Kidney (tissue), 14 donors: ENCODE data around the gene CCDC70. TPM values are rescaled to one million over a fixed set of nuclear protein-coding genes. Genes with fewer than 3 reads are reported as not detected.

Experiments used
- DNase-seq, 5 donors: peaks; one replicate each; pipeline ENCODE4 v3.0.0-alpha.2; 2013 to 2020
- FAIRE-seq: peaks from 2 replicates; lab custom pipeline; 2012; peaks lifted over from hg19 to GRCh38; lab: Jason Lieb, UNC
- H3K27ac ChIP-seq, 2 donors: one replicate each; pipeline ENCODE4 v1.7.0; 2013; ENCODE audit warnings: low read depth in 2 of 2, low read length in 2 of 2, inconsistent platforms in 1 of 2
- H3K27me3 ChIP-seq: one replicate; pipeline ENCODE4 v1.7.1; 2013; ENCODE audit warnings: low read length, inconsistent platforms; ENCODE audit not compliant: control insufficient read depth, insufficient read depth
- H3K36me3 ChIP-seq, 3 donors: one replicate each; pipeline versions ENCODE4 v1.7.0 to v1.7.1; 2013; ENCODE audit warnings: low read length in 3 of 3, control low read depth in 1 of 3, inconsistent platforms in 1 of 3; ENCODE audit not compliant: insufficient read depth in 3 of 3, control insufficient read depth in 2 of 3
- H3K4me1 ChIP-seq, 3 donors: one replicate each; pipeline versions ENCODE4 v1.7.0 to v1.7.1; 2013; ENCODE audit warnings: low read length in 3 of 3, inconsistent platforms in 1 of 3, low read depth in 1 of 3; ENCODE audit not compliant: control insufficient read depth in 2 of 3, insufficient read depth in 2 of 3
- H3K4me3 ChIP-seq, 3 donors: one replicate each; pipeline versions ENCODE4 v1.7.0 to v1.8.1; 2013; ENCODE audit warnings: low read length in 3 of 3, control low read depth in 1 of 3, inconsistent platforms in 1 of 3
- H3K9ac ChIP-seq, 3 donors: one replicate each; pipeline versions ENCODE4 v1.7.0 to v1.7.1; 2013; ENCODE audit warnings: low read length in 3 of 3, control low read depth in 1 of 3, inconsistent platforms in 1 of 3
- H3K9me3 ChIP-seq, 3 donors: one replicate each; pipeline versions ENCODE4 v1.7.0 to v1.7.1; 2013; ENCODE audit warnings: low read length in 3 of 3, control low read depth in 1 of 3, inconsistent platforms in 1 of 3; ENCODE audit not compliant: control insufficient read depth in 2 of 3, insufficient read depth in 1 of 3
- CTCF ChIP-seq: IDR thresholded peaks from 3 replicates; pipeline ENCODE4 v1.5.1; 2012; ENCODE audit warnings: mild to moderate bottlenecking, moderate library complexity, borderline replicate concordance; ENCODE audit not compliant: insufficient read depth; ENCODE audit errors: extremely low read depth
- intact Hi-C: fragments of 100-400 bp; cut with DNase I; formaldehyde crosslinking; loops from one replicate; pipeline ENCODE4 v1.11.1; 2022
- polyA plus RNA-seq: library from polyadenylated mRNA; stranded (reverse); fragments of 350-450 nt; fragmentation: Illumina TruSeq; extraction: RNeasy Lipid Tissue Mini Kit (QIAGEN cat#74804); gene quantifications from one replicate; pipeline ENCODE4 v1.2.3, GENCODE V29; 2014; ENCODE audit warnings: low read depth, low replicate concordance; ENCODE audit not compliant: insufficient read depth
- total RNA-seq: library from RNA; stranded (reverse); fragmentation: NEBNext Ultra II Directional; extraction: Animal tissue kit (Norgen Biotek cat#: 25700); gene quantifications from one replicate; pipeline ENCODE4 v1.2.1, GENCODE V29; 2021
- donor health status: control.
- donor health status: control.
- donor health status: control.
- donor health status: control.
- donor health status: control.
- donor health status: DM: yes; HTN: yes; CAD: no.
- donor health status: Normal renal cell carcinoma (clear cell type).

The CCDC70 gene
- total and polyA plus RNA-seq, 2 donors from 2014 or later: not detected

GRCh38 chr13:51825165-51825592, 36.6 kb upstream of the CCDC70 start:
- Histone ChIP-seq H3K36me3 (no peaks in the 10 kb centered on the region), H3K4me3 (no peak overlapping the region), H3K27ac (no peak overlapping the region), H3K9ac (no peak overlapping the region), H3K27me3 (no peaks in the 10 kb centered on the region), H3K4me1 (peaks cover 0 to 2% (median 0%) of the 10 kb centered on the region in 3 donors), H3K9me3 (no peaks in the 10 kb centered on the region)
- no peak for FAIRE-seq
- intact Hi-C loops: no loop called here
- no peak for DNase-seq
- no peak for TF ChIP-seq CTCF

GRCh38 chr13:51825681-51826254, 36.0 kb upstream of the CCDC70 start:
- DNase-seq: no peak
- no peak for TF ChIP-seq CTCF
- no peaks in the 10 kb centered on the region for H3K27me3 ChIP-seq
- intact Hi-C loops: no loop called here
- H3K9ac ChIP-seq: no peak overlapping the region
- H3K36me3 ChIP-seq: no peaks in the 10 kb centered on the region
- peaks cover 0 to 2% (median 0%) of the 10 kb centered on the region in 3 donors for H3K4me1 ChIP-seq
- FAIRE-seq: no peak
- no peak overlapping the region for H3K4me3 ChIP-seq
- no peak overlapping the region for H3K27ac ChIP-seq
- no peaks in the 10 kb centered on the region for H3K9me3 ChIP-seq

- FAIRE-seq (no peak), DNase-seq (no peak)
- intact Hi-C loops: no loop called here
- Histone ChIP-seq H3K9ac (no peak overlapping the region), H3K9me3 (no peaks in the 10 kb centered on the region), H3K4me3 (no peak overlapping the region), H3K27me3 (no peaks in the 10 kb centered on the region), H3K4me1 (peaks cover 0 to 2% (median 0%) of the 10 kb centered on the region in 3 donors), H3K27ac (no peak overlapping the region), H3K36me3 (no peaks in the 10 kb centered on the region)
- TF ChIP-seq CTCF: no peak
These were observed 35.2 kb upstream of the CCDC70 start for GRCh38 chr13:51826606-51827005.

- FAIRE-seq: no peak
- Histone ChIP-seq H3K27me3 (no peaks in the 10 kb centered on the region), H3K36me3 (no peaks in the 10 kb centered on the region), H3K27ac (no peak overlapping the region), H3K4me3 (no peak overlapping the region), H3K4me1 (peaks cover 0 to 2% (median 0%) of the 10 kb centered on the region in 3 donors), H3K9ac (no peak overlapping the region), H3K9me3 (no peaks in the 10 kb centered on the region)
- intact Hi-C loops: no loop called here
- TF ChIP-seq CTCF: no peak
- DNase-seq: no peak
These were observed 34.5 kb upstream of the CCDC70 start for GRCh38 chr13:51827254-51827653.
